GM12872 (cell line): Measurements from ENCODE around the gene SUGP1.

ENCODE experiments used
- CTCF ChIP-seq: IDR thresholded peaks from 3 replicates; pipeline ENCODE4 v1.5.1; 2011; ENCODE audit warnings: low read depth, mild to moderate bottlenecking, low read length, moderate library complexity; ENCODE audit not compliant: insufficient read depth

Gene SUGP1

GRCh38 chr19:19306191-19306590 lies 14.1 kb downstream of the SUGP1 start:
- TF ChIP-seq CTCF, result no peak

DNA sequence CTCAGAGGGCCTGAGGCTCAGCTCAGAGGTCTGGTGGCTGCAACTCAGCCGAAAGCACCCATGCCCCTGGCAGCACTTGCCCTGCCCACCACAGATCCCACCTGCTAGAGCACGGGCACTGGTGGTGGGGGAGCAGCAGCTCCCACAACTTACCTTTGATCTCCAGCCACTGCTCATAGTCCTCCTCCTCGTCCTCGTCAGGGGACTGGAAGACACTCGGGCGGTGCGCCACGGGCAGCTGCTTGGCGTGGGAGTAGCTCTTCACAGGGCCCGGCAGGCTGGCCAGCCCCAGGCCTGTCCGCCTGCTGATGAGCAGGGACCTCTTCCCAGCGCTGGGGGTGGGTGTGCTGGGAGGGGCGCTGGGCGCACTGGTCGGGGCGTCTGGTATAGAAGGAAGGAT lies 14.6 kb downstream of the SUGP1 start:
- no peak for TF ChIP-seq CTCF

GRCh38 chr19:19305066-19305465 lies 15.2 kb downstream of the SUGP1 start:
- TF ChIP-seq CTCF, result no peak

- TF ChIP-seq CTCF, result no peak
These were observed 15.9 kb downstream of the SUGP1 start for GRCh38 chr19:19304186-19304965.

GRCh38 chr19:19303411-19303810 lies 16.9 kb downstream of the SUGP1 start:
- TF ChIP-seq CTCF, result no peak

DNA sequence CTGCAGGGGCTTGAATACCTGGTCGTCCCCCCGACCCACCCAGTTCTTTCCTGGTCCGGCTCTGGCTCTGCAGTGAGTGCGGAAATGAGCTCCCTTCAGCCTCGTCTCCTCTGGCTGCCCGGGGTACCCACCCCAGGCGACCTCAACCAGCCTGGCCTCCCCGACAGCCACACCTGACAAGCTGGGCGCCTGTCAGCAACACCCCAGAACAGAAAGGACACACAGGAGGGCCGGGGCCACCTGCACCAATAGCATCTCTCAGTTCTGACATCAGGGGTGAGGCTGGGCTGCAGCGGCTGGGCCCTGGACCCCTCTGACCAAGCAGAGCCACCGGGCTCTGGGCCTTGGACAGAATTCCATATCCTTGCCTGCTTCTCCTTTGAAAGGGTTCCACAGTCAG lies 19.7 kb downstream of the SUGP1 start:
- no peak for TF ChIP-seq CTCF

DNA sequence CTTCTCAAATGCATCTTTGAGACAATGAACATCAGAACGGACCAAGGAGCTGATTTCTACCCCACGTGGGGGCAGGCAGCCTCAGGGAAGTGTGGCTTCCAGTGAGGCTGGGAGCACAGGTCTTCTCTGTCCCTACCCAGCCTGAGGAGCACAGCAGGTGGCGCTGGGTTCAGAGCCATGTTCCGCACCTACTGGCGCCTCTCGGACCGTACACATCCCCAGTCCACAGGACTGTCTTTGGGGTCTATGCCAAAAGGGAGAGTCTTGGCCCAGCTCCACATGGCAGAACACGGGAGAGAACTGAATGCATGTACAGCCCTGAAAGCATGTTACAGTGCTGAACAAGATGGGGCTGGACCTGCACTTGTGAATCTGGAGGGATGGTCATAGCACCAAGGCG lies 22.6 kb downstream of the SUGP1 start:
- no peak for TF ChIP-seq CTCF
